DND-41 (cell line): ENCODE results near the gene SPAG5.

Experiments
- ATAC-seq: fragments of 200-7000 bp; cut with Tn5 transposase; 3 replicates; pipeline ENCODE4 v1.9.1; 2021; ENCODE audit warnings: low read depth; ENCODE audit not compliant: insufficient read depth
- DNase-seq: peaks from one replicate; pipeline ENCODE4 v3.0.0-alpha.2; 2020
- H2AFZ ChIP-seq: 2 replicates; pipeline ENCODE4 v1.6.0; 2012; ENCODE audit warnings: low read depth, low read length
- H3K27ac ChIP-seq: 2 replicates; pipeline ENCODE4 v1.5.1; 2012; ENCODE audit warnings: low read length, inconsistent platforms
- H3K27me3 ChIP-seq: fragments of 200-600 bp; sonication (generic); 2 replicates; pipeline ENCODE4 v1.6.0; 2012; ENCODE audit warnings: low read length, mild to moderate bottlenecking, inconsistent platforms; ENCODE audit not compliant: insufficient read depth, poor library complexity
- H3K36me3 ChIP-seq: 2 replicates; pipeline ENCODE4 v1.5.1; 2012; ENCODE audit warnings: low read length, inconsistent platforms; ENCODE audit not compliant: insufficient read depth
- H3K4me1 ChIP-seq: 2 replicates; pipeline ENCODE4 v1.5.1; 2012; ENCODE audit warnings: mild to moderate bottlenecking, low read length; ENCODE audit not compliant: insufficient read depth
- H3K4me2 ChIP-seq: 2 replicates; pipeline ENCODE4 v1.6.0; 2012; ENCODE audit warnings: mild to moderate bottlenecking, moderate library complexity, low read length, inconsistent platforms; ENCODE audit not compliant: insufficient read depth
- H3K4me3 ChIP-seq, 2 experiments: fragments of 200-600 bp in 1 of 2; shearing (Covaris generic) in 1 of 2; 2 replicates each; pipeline ENCODE4 v1.5.1; 2012 to 2016; ENCODE audit warnings: inconsistent platforms in 2 of 2, low read length in 2 of 2, mild to moderate bottlenecking in 2 of 2, low read depth in 1 of 2, moderate library complexity in 1 of 2
- H3K79me2 ChIP-seq: 2 replicates; pipeline ENCODE4 v1.6.0; 2012; ENCODE audit warnings: low read length, inconsistent platforms; ENCODE audit not compliant: insufficient read depth
- H3K9ac ChIP-seq: 2 replicates; pipeline ENCODE4 v1.6.0; 2012; ENCODE audit warnings: low read depth, mild to moderate bottlenecking, inconsistent platforms, low read length, moderate library complexity
- H3K9me3 ChIP-seq: 2 replicates; pipeline ENCODE4 v1.5.1; 2012; ENCODE audit warnings: low read length, moderate library complexity, mild to moderate bottlenecking, inconsistent platforms; ENCODE audit not compliant: insufficient read depth, severe bottlenecking
- H4K20me1 ChIP-seq: 2 replicates; pipeline ENCODE4 v1.6.0; 2012; ENCODE audit warnings: low read length; ENCODE audit not compliant: insufficient read depth
- EZH2 ChIP-seq: IDR thresholded peaks from 3 replicates; pipeline ENCODE4 v1.6.1; 2012; ENCODE audit warnings: borderline replicate concordance, low read depth, mild to moderate bottlenecking, moderate library complexity, low read length, inconsistent platforms; ENCODE audit not compliant: severe bottlenecking
- TF ChIP-seq, protein P1 (sequence below): IDR thresholded peaks from 2 replicates; pipeline ENCODE4 v1.5.1; 2012; ENCODE audit warnings: borderline replicate concordance, low read length, moderate library complexity, mild to moderate bottlenecking; ENCODE audit not compliant: poor library complexity, severe bottlenecking; ENCODE audit errors: extremely low read depth

The SPAG5 gene

DNA sequence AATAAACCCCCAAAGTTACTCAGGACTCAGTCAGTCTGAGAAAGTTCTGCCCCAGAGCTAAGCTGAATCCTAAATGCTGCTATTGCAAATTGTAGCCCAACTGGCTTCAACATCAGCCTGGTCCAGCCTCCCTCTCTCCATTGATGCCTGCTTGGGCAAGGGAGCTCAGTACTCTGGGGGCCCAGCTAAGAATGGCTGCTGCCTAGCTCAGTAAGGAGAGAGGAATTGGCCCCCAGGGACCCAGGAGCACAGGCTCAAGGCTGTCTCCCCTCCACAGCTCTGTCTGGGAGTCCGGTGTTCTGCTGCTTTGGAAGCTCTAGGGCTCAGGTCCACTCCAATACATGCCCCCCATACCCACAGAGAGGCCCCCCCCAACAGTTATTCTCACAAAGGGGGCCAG, 48.0 kb downstream of the SPAG5 start:
- ATAC-seq (no peak), DNase-seq (no peak)
- no peak overlapping the region; the same call in 1 of the 2 replicates for H3K9ac ChIP-seq
- H4K20me1 ChIP-seq, result 0 out of 2 replicates have a peak, but pooled peaks cover 11% of the 10 kb centered on the region
- H3K79me2 ChIP-seq, result no peaks in the 10 kb centered on the region
- H3K4me3 ChIP-seq, result no peak overlapping the region
- H3K4me1 ChIP-seq, result peaks cover 36% of the 10 kb centered on the region
- no peak overlapping the region for H3K27ac ChIP-seq
- H2AFZ ChIP-seq, result no peak overlapping the region
- no peaks in the 10 kb centered on the region for H3K9me3 ChIP-seq
- peak overlapping the region; percentile 93 for H3K4me2 ChIP-seq
- peaks cover 28% of the 10 kb centered on the region for H3K36me3 ChIP-seq
- TF ChIP-seq, protein P1, sequence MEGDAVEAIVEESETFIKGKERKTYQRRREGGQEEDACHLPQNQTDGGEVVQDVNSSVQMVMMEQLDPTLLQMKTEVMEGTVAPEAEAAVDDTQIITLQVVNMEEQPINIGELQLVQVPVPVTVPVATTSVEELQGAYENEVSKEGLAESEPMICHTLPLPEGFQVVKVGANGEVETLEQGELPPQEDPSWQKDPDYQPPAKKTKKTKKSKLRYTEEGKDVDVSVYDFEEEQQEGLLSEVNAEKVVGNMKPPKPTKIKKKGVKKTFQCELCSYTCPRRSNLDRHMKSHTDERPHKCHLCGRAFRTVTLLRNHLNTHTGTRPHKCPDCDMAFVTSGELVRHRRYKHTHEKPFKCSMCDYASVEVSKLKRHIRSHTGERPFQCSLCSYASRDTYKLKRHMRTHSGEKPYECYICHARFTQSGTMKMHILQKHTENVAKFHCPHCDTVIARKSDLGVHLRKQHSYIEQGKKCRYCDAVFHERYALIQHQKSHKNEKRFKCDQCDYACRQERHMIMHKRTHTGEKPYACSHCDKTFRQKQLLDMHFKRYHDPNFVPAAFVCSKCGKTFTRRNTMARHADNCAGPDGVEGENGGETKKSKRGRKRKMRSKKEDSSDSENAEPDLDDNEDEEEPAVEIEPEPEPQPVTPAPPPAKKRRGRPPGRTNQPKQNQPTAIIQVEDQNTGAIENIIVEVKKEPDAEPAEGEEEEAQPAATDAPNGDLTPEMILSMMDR, result no peak
- TF ChIP-seq EZH2, result no peak
- H3K27me3 ChIP-seq, result no peaks in the 10 kb centered on the region

DNA sequence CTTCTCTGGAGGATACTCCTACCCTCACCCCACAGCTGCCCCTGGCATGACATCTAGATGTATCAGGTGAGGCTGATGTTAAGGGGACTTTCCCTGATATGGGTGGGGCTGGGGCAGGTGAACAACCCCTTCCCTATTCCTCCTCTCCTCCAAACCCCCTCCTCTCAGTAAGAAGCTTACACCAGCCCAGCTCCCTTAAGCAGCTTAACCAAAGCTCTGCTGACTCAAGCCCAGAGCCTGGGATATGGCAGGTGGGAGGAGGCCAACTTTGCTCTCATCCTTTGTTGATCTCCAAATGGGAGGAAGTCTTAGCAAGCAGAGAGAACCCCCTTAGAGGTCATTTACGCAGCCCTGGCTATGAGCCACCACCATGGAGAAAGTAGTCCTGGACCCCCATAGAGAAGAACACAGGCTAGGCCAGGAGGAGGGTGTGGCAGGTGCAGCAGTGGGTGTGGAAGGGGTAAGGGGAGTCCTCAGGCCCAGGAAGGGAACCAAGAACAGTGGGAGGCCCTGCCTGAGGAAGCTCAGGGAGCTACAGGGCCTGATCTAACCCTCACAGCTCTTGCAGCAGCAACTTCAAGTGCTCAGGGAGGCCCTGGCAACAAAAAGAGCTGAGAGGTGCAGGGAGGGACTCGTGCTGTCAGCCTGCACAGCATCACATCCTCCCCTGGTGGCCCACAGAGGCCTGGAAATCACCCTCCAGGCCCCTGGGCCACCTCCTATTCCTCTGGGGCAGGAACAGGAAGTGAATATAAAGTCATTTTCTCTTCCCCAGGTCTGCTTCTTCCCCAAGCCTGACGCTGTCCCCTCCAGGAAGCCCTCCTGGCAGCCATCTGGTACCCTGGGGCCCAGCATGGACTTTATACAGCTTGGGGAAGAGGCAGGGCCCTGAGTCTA, 49.3 kb downstream of the SPAG5 start:
- H2AFZ ChIP-seq, result no peak overlapping the region
- no peak for ATAC-seq
- H3K4me2 ChIP-seq, result no peak overlapping the region; the same call in 1 of the 2 replicates
- 0 out of 2 replicates have a peak, but pooled peaks cover 11% of the 10 kb centered on the region for H4K20me1 ChIP-seq
- H3K27me3 ChIP-seq, result no peaks in the 10 kb centered on the region
- TF ChIP-seq, protein P1, result peak; percentile 3
- no peak for TF ChIP-seq EZH2
- H3K9ac ChIP-seq, result no peak overlapping the region
- peaks cover 22% of the 10 kb centered on the region for H3K36me3 ChIP-seq
- no peak overlapping the region for H3K27ac ChIP-seq
- DNase-seq, result peak; percentile 35
- H3K9me3 ChIP-seq, result no peaks in the 10 kb centered on the region
- H3K4me3 ChIP-seq, result no peak overlapping the region
- peaks cover 36% of the 10 kb centered on the region for H3K4me1 ChIP-seq
- no peaks in the 10 kb centered on the region for H3K79me2 ChIP-seq

DNA sequence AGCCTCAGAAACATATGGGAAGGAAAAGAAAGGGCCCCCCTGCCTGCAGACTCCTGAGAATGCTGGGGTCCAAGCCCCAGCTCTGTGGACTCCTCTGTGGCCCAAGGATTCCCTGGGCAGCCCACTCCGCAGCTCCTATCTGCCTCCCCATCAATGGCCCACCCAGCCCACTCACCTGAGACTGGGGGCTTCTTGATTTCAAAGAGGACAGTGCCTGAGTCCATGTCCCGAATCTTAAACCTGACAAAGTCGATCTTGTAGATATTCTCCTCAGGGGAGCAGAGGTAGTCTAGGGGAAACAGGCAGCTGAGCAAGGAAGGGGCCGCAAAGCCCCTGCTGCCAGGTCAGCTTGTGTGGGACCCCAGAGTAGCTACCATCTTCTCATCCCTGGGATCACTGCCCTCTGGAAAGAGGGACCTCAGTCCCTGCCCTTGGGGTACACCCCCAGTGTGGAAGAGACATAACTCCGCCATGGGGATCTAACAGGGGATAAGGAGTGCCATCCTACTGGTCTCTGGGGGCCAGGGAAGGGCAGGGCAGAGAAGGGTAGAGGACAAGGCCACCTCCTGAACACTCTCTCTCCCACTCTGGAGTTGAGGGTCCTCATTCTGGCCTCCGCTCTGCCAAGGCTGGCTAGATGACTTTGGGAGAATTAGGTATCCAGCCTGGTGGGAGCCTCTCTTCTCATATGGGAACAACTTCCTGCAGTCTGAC, 50.3 kb downstream of the SPAG5 start:
- no peak overlapping the region for H3K9ac ChIP-seq
- H3K4me1 ChIP-seq, result peaks cover 36% of the 10 kb centered on the region

More for the DNA sequence above, 50.3 kb downstream of the SPAG5 start:
- no peaks in the 10 kb centered on the region for H3K27me3 ChIP-seq
- no peak overlapping the region for H3K4me3 ChIP-seq
- DNase-seq, result no peak
- H3K9me3 ChIP-seq, result no peaks in the 10 kb centered on the region
- no peak overlapping the region for H2AFZ ChIP-seq
- H3K79me2 ChIP-seq, result no peaks in the 10 kb centered on the region
- no peak overlapping the region for H3K4me2 ChIP-seq
- ATAC-seq, result no peak
- no peak overlapping the region for H3K27ac ChIP-seq
- TF ChIP-seq, protein P1, result no peak
- TF ChIP-seq EZH2, result no peak
- peaks cover 13% of the 10 kb centered on the region for H3K36me3 ChIP-seq
- 0 out of 2 replicates have a peak, but pooled peaks cover 11% of the 10 kb centered on the region for H4K20me1 ChIP-seq
